ENCODE results near the gene TUBB4A. TPM values are rescaled to one million over a fixed set of nuclear protein-coding genes. Genes with fewer than 3 reads are reported as not detected.

TUBB4A gene
- total and polyA plus RNA-seq, 9 of the 15 experiments (the other 6 are each of a cell fraction or from before 2014, with no cell fraction given), result 0.14 to 7.0 (median 0.75) TPM

DNA sequence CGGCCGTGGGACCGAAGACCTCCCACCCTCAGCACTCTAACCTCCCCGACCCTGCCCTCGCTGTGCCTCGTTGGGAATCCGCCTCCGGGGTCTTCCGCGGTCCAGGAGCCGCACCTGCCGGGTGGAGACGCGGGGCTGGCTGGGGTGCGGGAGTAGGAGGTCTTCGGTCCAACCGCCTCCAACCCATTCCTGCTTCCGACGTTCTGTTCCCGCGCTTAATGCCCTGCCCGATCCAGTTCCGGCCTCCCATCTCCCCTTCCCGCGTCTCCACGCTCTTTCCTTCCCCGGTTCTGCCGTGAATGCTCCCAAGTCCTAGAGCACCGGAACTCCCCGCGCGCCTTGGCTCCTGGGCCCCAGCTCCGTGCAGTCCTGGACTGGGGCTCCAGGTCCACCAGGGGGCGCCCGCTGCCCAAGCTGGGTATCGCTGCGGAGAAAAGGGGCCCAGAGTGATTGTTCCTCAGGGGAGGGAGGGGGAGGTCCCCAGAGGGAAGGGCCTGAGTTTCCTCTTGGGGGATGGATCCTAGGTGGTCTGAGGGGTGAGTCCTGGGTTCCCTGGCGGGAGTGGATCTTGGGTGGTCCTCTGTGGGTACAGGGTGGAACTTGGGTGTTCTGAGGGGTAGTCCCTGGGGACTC is 14.7 kb upstream of the TUBB4A start (continued):
- TF ChIP-seq CEBPB (tag; IDR thresholded peaks at IDR 0.05) (no peak), BMI1 (IDR thresholded peaks at IDR 0.05; ENCODE audit: low read length) (0 out of 2 replicates have a peak, but pooled peaks have one; percentile 18), ATF7 (IDR thresholded peaks at IDR 0.05) (0 out of 2 replicates have a peak, but pooled peaks have one; percentile 12), STAG1 (CRISPR knock-in tag; IDR thresholded peaks at IDR 0.05; ENCODE audit: borderline replicate concordance) (peak; percentile 77; the same call in 1 of the 2 replicates), TEAD1 (CRISPR knock-in tag; IDR thresholded peaks at IDR 0.05) (peak in 1 of 2 experiments; percentile 56; a peak in 1 of 4 replicates), OTX1 (CRISPR knock-in tag; IDR thresholded peaks at IDR 0.05) (peak; percentile 66; the same call in 1 of the 2 replicates)
- TF ChIP-seq, protein P1, sequence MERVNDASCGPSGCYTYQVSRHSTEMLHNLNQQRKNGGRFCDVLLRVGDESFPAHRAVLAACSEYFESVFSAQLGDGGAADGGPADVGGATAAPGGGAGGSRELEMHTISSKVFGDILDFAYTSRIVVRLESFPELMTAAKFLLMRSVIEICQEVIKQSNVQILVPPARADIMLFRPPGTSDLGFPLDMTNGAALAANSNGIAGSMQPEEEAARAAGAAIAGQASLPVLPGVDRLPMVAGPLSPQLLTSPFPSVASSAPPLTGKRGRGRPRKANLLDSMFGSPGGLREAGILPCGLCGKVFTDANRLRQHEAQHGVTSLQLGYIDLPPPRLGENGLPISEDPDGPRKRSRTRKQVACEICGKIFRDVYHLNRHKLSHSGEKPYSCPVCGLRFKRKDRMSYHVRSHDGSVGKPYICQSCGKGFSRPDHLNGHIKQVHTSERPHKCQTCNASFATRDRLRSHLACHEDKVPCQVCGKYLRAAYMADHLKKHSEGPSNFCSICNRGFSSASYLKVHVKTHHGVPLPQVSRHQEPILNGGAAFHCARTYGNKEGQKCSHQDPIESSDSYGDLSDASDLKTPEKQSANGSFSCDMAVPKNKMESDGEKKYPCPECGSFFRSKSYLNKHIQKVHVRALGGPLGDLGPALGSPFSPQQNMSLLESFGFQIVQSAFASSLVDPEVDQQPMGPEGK (CRISPR knock-in tag; IDR thresholded peaks at IDR 0.05; ENCODE audit: borderline replicate concordance), result no peak
- TF ChIP-seq, protein P2, sequence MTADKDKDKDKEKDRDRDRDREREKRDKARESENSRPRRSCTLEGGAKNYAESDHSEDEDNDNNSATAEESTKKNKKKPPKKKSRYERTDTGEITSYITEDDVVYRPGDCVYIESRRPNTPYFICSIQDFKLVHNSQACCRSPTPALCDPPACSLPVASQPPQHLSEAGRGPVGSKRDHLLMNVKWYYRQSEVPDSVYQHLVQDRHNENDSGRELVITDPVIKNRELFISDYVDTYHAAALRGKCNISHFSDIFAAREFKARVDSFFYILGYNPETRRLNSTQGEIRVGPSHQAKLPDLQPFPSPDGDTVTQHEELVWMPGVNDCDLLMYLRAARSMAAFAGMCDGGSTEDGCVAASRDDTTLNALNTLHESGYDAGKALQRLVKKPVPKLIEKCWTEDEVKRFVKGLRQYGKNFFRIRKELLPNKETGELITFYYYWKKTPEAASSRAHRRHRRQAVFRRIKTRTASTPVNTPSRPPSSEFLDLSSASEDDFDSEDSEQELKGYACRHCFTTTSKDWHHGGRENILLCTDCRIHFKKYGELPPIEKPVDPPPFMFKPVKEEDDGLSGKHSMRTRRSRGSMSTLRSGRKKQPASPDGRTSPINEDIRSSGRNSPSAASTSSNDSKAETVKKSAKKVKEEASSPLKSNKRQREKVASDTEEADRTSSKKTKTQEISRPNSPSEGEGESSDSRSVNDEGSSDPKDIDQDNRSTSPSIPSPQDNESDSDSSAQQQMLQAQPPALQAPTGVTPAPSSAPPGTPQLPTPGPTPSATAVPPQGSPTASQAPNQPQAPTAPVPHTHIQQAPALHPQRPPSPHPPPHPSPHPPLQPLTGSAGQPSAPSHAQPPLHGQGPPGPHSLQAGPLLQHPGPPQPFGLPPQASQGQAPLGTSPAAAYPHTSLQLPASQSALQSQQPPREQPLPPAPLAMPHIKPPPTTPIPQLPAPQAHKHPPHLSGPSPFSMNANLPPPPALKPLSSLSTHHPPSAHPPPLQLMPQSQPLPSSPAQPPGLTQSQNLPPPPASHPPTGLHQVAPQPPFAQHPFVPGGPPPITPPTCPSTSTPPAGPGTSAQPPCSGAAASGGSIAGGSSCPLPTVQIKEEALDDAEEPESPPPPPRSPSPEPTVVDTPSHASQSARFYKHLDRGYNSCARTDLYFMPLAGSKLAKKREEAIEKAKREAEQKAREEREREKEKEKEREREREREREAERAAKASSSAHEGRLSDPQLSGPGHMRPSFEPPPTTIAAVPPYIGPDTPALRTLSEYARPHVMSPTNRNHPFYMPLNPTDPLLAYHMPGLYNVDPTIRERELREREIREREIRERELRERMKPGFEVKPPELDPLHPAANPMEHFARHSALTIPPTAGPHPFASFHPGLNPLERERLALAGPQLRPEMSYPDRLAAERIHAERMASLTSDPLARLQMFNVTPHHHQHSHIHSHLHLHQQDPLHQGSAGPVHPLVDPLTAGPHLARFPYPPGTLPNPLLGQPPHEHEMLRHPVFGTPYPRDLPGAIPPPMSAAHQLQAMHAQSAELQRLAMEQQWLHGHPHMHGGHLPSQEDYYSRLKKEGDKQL (CRISPR knock-in tag; IDR thresholded peaks at IDR 0.05; ENCODE audit: borderline replicate concordance), result no peak
